ENCODE results near the gene TOR4A.

TOR4A gene

GRCh38 chr9:137321726-137322361 is 44.3 kb downstream of the TOR4A start:
- no peak for TF ChIP-seq GATA3 (IDR thresholded peaks at IDR 0.05; ENCODE audit: low read depth, low read length)
- no peak for TF ChIP-seq GATA2 (IDR thresholded peaks at IDR 0.05; ENCODE audit: low read depth, low read length)

GRCh38 chr9:137323531-137324331 is 46.2 kb downstream of the TOR4A start:
- TF ChIP-seq GATA3 (IDR thresholded peaks at IDR 0.05; ENCODE audit: low read depth, low read length) = no peak
- no peak for TF ChIP-seq GATA2 (IDR thresholded peaks at IDR 0.05; ENCODE audit: low read depth, low read length)

- TF ChIP-seq GATA2 (IDR thresholded peaks at IDR 0.05; ENCODE audit: low read depth, low read length) (no peak), GATA3 (IDR thresholded peaks at IDR 0.05; ENCODE audit: low read depth, low read length) (no peak)
Measured at GRCh38 chr9:137325124-137325523, 47.6 kb downstream of the TOR4A start.

- TF ChIP-seq GATA3 (IDR thresholded peaks at IDR 0.05; ENCODE audit: low read depth, low read length) (no peak), GATA2 (IDR thresholded peaks at IDR 0.05; ENCODE audit: low read depth, low read length) (no peak)
Measured at GRCh38 chr9:137325799-137326198, 48.3 kb downstream of the TOR4A start.

- no peak for TF ChIP-seq GATA2 (IDR thresholded peaks at IDR 0.05; ENCODE audit: low read depth, low read length)
- TF ChIP-seq GATA3 (IDR thresholded peaks at IDR 0.05; ENCODE audit: low read depth, low read length) = no peak
Measured at GRCh38 chr9:137326445-137327065, 49.0 kb downstream of the TOR4A start.

GRCh38 chr9:137330689-137331088 is 53.2 kb downstream of the TOR4A start:
- no peak for TF ChIP-seq GATA2 (IDR thresholded peaks at IDR 0.05; ENCODE audit: low read depth, low read length)
- TF ChIP-seq GATA3 (IDR thresholded peaks at IDR 0.05; ENCODE audit: low read depth, low read length) = no peak

- TF ChIP-seq GATA3 (IDR thresholded peaks at IDR 0.05; ENCODE audit: low read depth, low read length) (no peak), GATA2 (IDR thresholded peaks at IDR 0.05; ENCODE audit: low read depth, low read length) (no peak)
Measured at GRCh38 chr9:137331929-137332328, 54.4 kb downstream of the TOR4A start.

Data from SH-SY5Y (cell line).